Measurements from ENCODE around the gene ECPAS.
A peak's percentile ranks its signal among the peaks of the same experiment; 100 is the strongest.
"Not testable (repeated sequence)": the region's sequence is repeated elsewhere in the genome, so short reads cannot be mapped to it uniquely, and the experiment has no call there.

The ECPAS gene

GRCh38 chr9:111475195-111475594 is 9.0 kb downstream of the ECPAS start:
- DNase-seq: no peak

- peak; percentile 77 for DNase-seq
Observed at GRCh38 chr9:111474385-111474784, 9.8 kb downstream of the ECPAS start.

GRCh38 chr9:111467778-111468367 is 16.3 kb downstream of the ECPAS start:
- DNase-seq: no peak

GRCh38 chr9:111463048-111463447 is 21.1 kb downstream of the ECPAS start:
- no peak for DNase-seq

- DNase-seq: no peak
Observed at GRCh38 chr9:111458139-111459009, 25.8 kb downstream of the ECPAS start.

GRCh38 chr9:111456529-111456928 is 27.7 kb downstream of the ECPAS start:
- DNase-seq: no peak

- no peak for DNase-seq
Observed at GRCh38 chr9:111455638-111456037, 28.5 kb downstream of the ECPAS start.

GRCh38 chr9:111454751-111455150 is 29.4 kb downstream of the ECPAS start:
- no peak for DNase-seq

- DNase-seq: no peak
Observed at GRCh38 chr9:111451570-111451969, 32.6 kb downstream of the ECPAS start.

- DNase-seq: no peak
Observed at GRCh38 chr9:111450124-111450523, 34.1 kb downstream of the ECPAS start.

- no peak for DNase-seq
Observed at GRCh38 chr9:111449705-111450104, 34.5 kb downstream of the ECPAS start.

- not testable (repeated sequence) for DNase-seq
Observed at GRCh38 chr9:111445799-111446198, 38.4 kb downstream of the ECPAS start.

GRCh38 chr9:111443454-111443853 is 40.7 kb downstream of the ECPAS start:
- no peak for DNase-seq

GRCh38 chr9:111442360-111443027 is 41.7 kb downstream of the ECPAS start:
- no peak for DNase-seq

GRCh38 chr9:111440226-111440625 is 44.0 kb downstream of the ECPAS start:
- no peak for DNase-seq

- DNase-seq: peak; percentile 98
Observed at GRCh38 chr9:111438541-111439235, 45.5 kb downstream of the ECPAS start.

GRCh38 chr9:111436571-111436970 is 47.6 kb downstream of the ECPAS start:
- DNase-seq: no peak

- no peak for DNase-seq
Observed at GRCh38 chr9:111433082-111433481, 51.1 kb downstream of the ECPAS start.

- no peak for DNase-seq
Observed at GRCh38 chr9:111431684-111432083, 52.5 kb downstream of the ECPAS start.

GRCh38 chr9:111429175-111429574 is 55.0 kb downstream of the ECPAS start:
- no peak for DNase-seq

GRCh38 chr9:111427186-111427585 is 57.0 kb downstream of the ECPAS start:
- DNase-seq: no peak

- no peak for DNase-seq
Observed at GRCh38 chr9:111423389-111423788, 60.8 kb downstream of the ECPAS start.

- DNase-seq: no peak
Observed at GRCh38 chr9:111414406-111414805, 69.8 kb downstream of the ECPAS start.

All from NCI-H2171 treated with DMSO at 0.1 percent for 48 hours (cell line).